Head of caudate nucleus (tissue), 42 donors: Measurements from ENCODE around the gene PCED1B.
"Not testable (repeated sequence)": the region's sequence is repeated elsewhere in the genome, so short reads cannot be mapped to it uniquely, and the experiment has no call there.

Experiments
- DNase-seq, 42 donors: peaks; one replicate each; pipeline versions ENCODE4 v3.0.0 to v3.0.0-alpha.2; 2020 to 2021; ENCODE audit warnings: mixed read lengths in 7 of 42
- intact Hi-C: fragments of 100-400 bp; cut with DNase I; formaldehyde crosslinking; loops from one replicate; pipeline ENCODE4 v1.15.0; 2022

Gene PCED1B

GRCh38 chr12:47279758-47280157 is 200.3 kb downstream of the PCED1B start:
- intact Hi-C loops, DNase-seq: not testable (repeated sequence)

- intact Hi-C loops: no loop called here
- no peak for DNase-seq
Observed at GRCh38 chr12:47280543-47281300, 201.3 kb downstream of the PCED1B start.

GRCh38 chr12:47281667-47282171 is 202.3 kb downstream of the PCED1B start:
- intact Hi-C loops: no loop called here
- DNase-seq: no peak

GRCh38 chr12:47282206-47282605 is 202.8 kb downstream of the PCED1B start:
- DNase-seq: no peak
- intact Hi-C loops: no loop called here
